BJ (cell line): ENCODE data around the gene SH3PXD2B. TPM values are rescaled to one million over a fixed set of nuclear protein-coding genes. Genes with fewer than 3 reads are reported as not detected.

Source experiments
- CTCF ChIA-PET: fragments of 350-600 bp; formaldehyde crosslinking; extraction: SDS; loops from one replicate; lab custom pipeline; 2021; ENCODE audit warnings: antibody characterized with exemption, inconsistent platforms; lab: Yijun Ruan, JAX
- POLR2A ChIA-PET: fragments of 300-600 bp; sonication (Branson Sonifier 250); formaldehyde crosslinking; extraction: SDS; loops from one replicate; lab custom pipeline; 2021; ENCODE audit warnings: antibody characterized with exemption; lab: Charles Lee
- DNase-seq: peaks from one replicate; pipeline ENCODE4 v3.0.0-alpha.2; 2011; ENCODE audit warnings: low read depth
- H3K27me3 ChIP-seq: 2 replicates; pipeline ENCODE4 v1.6.0; 2011; ENCODE audit warnings: low read length; ENCODE audit not compliant: control insufficient read depth, insufficient read depth
- H3K36me3 ChIP-seq: 2 replicates; pipeline ENCODE4 v1.5.1; 2011; ENCODE audit warnings: low read length; ENCODE audit not compliant: control insufficient read depth, insufficient read depth
- H3K4me3 ChIP-seq: 2 replicates; pipeline ENCODE4 v1.5.1; 2011; ENCODE audit warnings: low read depth, mild to moderate bottlenecking, control low read depth, low read length
- polyA plus RNA-seq: library from polyadenylated mRNA; depleted of rRNA; stranded (reverse); fragments of >200 nt; gene quantifications from 2 replicates; pipeline ENCODE4 v1.2.3, GENCODE V29; 2011
- TF ChIP-seq, protein P1 (sequence below): IDR thresholded peaks from 2 replicates; pipeline ENCODE4 v1.5.1; 2011; ENCODE audit warnings: low read depth, mild to moderate bottlenecking, control low read depth, inconsistent platforms, low read length, moderate library complexity; ENCODE audit not compliant: insufficient read depth

Gene SH3PXD2B
- polyA plus RNA-seq, 1 experiment: 15.5 TPM

DNA sequence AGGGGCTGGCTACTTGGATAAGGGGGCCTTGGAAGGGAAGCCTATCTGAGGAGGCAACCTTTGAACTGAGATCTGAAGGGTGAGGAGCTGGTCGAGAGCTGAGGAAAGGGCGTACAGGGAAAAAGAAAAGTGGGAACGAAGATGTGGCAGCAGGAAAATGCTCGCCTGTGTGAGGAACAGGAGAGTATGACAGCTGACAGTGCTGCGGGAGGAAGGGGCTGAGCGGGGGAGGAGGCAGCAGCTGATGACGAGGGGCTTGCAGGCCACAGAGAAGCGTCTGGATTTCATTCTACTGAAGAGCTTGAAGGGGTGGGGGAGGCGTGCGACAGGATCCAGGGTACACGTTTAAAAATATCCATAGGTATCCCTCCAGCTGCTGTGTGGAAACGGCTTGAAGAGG, 28.9 kb downstream of the SH3PXD2B start:
- Histone ChIP-seq H3K4me3 (no peak overlapping the region), H3K27me3 (no peaks in the 10 kb centered on the region), H3K36me3 (peaks cover 9% of the 10 kb centered on the region)
- POLR2A ChIA-PET: no interaction called here
- CTCF ChIA-PET: interaction anchor here (2.5 kb wide), 1 partner anchor 26 kb away, joined by 12 read pairs; no protein-coding TSS in a partner anchor
- no peak for DNase-seq
- TF ChIP-seq, protein P1, sequence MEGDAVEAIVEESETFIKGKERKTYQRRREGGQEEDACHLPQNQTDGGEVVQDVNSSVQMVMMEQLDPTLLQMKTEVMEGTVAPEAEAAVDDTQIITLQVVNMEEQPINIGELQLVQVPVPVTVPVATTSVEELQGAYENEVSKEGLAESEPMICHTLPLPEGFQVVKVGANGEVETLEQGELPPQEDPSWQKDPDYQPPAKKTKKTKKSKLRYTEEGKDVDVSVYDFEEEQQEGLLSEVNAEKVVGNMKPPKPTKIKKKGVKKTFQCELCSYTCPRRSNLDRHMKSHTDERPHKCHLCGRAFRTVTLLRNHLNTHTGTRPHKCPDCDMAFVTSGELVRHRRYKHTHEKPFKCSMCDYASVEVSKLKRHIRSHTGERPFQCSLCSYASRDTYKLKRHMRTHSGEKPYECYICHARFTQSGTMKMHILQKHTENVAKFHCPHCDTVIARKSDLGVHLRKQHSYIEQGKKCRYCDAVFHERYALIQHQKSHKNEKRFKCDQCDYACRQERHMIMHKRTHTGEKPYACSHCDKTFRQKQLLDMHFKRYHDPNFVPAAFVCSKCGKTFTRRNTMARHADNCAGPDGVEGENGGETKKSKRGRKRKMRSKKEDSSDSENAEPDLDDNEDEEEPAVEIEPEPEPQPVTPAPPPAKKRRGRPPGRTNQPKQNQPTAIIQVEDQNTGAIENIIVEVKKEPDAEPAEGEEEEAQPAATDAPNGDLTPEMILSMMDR: no peak

DNA sequence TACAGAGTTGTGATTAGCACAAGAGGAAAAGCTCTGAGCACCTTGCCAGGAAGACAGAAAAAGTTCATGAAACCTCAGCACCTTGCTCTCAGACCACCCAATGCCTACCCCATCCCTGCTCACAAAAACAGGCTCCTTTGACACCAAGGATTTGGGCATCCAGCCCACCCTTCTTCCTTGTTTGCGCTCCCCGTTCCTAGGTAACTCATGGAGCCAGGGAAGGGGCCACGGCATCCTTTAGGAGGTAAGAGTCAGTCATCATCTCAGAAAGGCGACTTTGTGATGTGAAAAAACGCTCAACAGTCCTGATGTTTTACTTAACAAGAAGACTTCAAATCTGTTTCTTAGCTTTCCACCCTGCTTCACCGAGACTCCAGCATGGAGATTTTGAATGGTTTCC, 29.5 kb downstream of the SH3PXD2B start:
- TF ChIP-seq, protein P1: no peak
- POLR2A ChIA-PET: no interaction called here
- no peak for DNase-seq
- CTCF ChIA-PET: interaction anchor here (1.0 to 2.5 kb wide), 2 partner anchors 27 to 319 kb away, joined by 3 to 12 read pairs; no protein-coding TSS in a partner anchor
- no peaks in the 10 kb centered on the region for H3K27me3 ChIP-seq
- H3K36me3 ChIP-seq: peaks cover 9% of the 10 kb centered on the region
- no peak overlapping the region for H3K4me3 ChIP-seq

DNA sequence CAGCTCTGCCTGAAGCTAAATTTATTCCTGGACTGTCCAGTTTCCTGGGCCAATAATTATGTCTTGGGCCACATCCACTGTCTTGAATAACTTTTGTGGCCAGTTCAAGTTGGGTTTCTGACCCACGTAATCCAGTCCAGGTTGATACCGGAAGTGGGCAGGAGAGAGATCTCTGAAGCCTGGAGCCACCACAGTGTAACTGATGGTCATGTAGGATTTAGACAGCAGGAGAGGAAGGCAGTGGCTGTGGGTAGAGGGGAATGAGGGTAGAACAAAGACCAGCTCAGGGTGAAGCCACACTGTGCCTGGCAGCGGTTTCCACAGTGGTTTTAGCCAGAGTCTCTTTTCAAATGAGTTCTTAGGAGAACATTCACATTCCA, 30.2 kb downstream of the SH3PXD2B start:
- Histone ChIP-seq H3K36me3 (peaks cover 9% of the 10 kb centered on the region), H3K4me3 (no peak overlapping the region), H3K27me3 (no peaks in the 10 kb centered on the region)
- TF ChIP-seq, protein P1: no peak
- ChIA-PET CTCF (interaction anchor here (1.0 to 2.5 kb wide), 3 partner anchors 9 to 318 kb away, joined by 3 to 12 read pairs (median 4); no protein-coding TSS in a partner anchor), POLR2A (no interaction called here)
- no peak for DNase-seq

DNA sequence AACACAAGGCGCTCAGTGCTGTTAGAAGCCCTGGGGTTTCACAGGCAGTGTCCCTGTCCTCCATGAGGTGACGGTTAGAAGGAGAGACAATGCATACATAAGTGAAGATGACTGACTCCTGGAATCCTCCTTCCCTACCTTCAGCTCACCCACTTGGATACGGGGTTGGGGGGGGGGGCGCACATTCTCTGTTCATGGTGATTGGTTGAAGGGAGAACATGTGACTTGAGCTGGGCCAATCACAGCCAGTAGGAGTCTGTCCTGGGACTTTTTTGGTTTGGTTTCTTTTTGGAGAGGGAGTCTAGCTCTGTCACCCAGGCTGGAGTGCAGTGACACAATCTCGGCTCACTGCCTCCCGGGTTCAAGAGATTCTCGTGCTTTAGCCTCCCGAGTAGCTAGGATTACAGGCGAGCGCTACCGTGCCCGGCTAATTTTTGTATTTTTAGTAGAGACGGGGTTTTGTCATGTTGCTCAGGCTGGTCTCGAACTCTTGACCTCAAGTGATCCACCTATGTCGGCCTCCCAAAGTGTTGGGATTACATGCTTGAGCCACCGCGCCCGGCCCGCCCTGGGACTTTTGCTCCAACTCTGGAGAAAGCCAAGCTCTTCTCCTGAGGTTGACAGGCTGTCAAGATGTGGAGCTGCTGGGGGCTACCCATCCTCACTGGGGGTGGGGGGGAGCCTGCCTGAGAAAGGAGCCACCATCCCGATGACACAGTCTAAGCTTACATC, 30.8 kb downstream of the SH3PXD2B start:
- DNase-seq: no peak

DNA sequence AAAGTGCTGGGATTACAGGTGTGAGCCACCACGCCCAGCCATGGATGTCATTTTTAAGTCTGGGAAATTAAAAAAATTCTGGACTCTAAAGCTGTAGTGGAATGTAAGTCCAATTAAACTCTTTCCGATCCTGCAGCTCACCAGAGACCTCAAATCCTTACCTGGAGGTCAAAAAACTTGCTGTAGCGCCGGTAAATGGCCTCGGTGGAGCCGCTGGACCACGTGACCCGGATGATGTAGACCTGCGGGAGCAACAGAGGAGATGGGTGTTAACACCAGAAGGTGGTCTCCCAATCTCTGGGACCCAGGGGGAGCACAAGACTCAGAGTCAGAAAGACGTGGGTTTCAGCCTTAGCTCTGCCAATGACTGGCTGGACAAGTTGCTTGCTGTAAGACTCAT, 32.1 kb downstream of the SH3PXD2B start:
- POLR2A ChIA-PET: no interaction called here

More for the DNA sequence above, 30.8 kb downstream of the SH3PXD2B start:
- CTCF ChIA-PET: interaction anchor here (1.0 to 2.5 kb wide), 3 partner anchors 9 to 317 kb away, joined by 3 to 12 read pairs (median 4); no protein-coding TSS in a partner anchor
- TF ChIP-seq, protein P1: no peak
- Histone ChIP-seq H3K27me3 (no peaks in the 10 kb centered on the region), H3K4me3 (no peak overlapping the region), H3K36me3 (peaks cover 9% of the 10 kb centered on the region)
- POLR2A ChIA-PET: interaction anchor here (0.6 kb wide), 1 partner anchor 371 kb away, joined by 8 read pairs; no protein-coding TSS in a partner anchor

More for the DNA sequence above, 32.1 kb downstream of the SH3PXD2B start:
- Histone ChIP-seq H3K27me3 (no peaks in the 10 kb centered on the region), H3K36me3 (peaks cover 9% of the 10 kb centered on the region), H3K4me3 (no peak overlapping the region)
- CTCF ChIA-PET: interaction anchor here (0.9 to 1.0 kb wide), 2 partner anchors 8 to 28 kb away, joined by 3 to 6 read pairs; no protein-coding TSS in a partner anchor
- DNase-seq: no peak
- TF ChIP-seq, protein P1: no peak
